Upper lobe of right lung (tissue), 1 donor: ENCODE results near the gene NDUFS7. TPM values are rescaled to one million over a fixed set of nuclear protein-coding genes. Genes with fewer than 3 reads are reported as not detected.

Experiments
- ATAC-seq: fragments of 200-7000 bp; cut with Tn5 transposase; one replicate; pipeline ENCODE4 v1.9.1; 2020; ENCODE audit warnings: mild to moderate bottlenecking, moderate library complexity
- DNase-seq: peaks from one replicate; pipeline ENCODE4 v3.0.0-alpha.2; 2020
- H3K27ac ChIP-seq: fragments of 200-600 bp; one replicate; pipeline ENCODE4 v1.8.0; 2022
- H3K27me3 ChIP-seq: fragments of 200-600 bp; one replicate; pipeline ENCODE4 v1.8.0; 2022; ENCODE audit warnings: mild to moderate bottlenecking
- H3K36me3 ChIP-seq: fragments of 200-600 bp; one replicate; pipeline ENCODE4 v1.8.0; 2022
- H3K4me1 ChIP-seq: fragments of 200-600 bp; one replicate; pipeline ENCODE4 v1.8.0; 2022
- H3K4me3 ChIP-seq: fragments of 200-600 bp; one replicate; pipeline ENCODE4 v1.8.0; 2022; ENCODE audit warnings: mild to moderate bottlenecking
- H3K9me3 ChIP-seq: fragments of 200-600 bp; one replicate; pipeline ENCODE4 v1.8.0; 2022
- intact Hi-C: fragments of 100-400 bp; cut with DNase I; formaldehyde crosslinking; loops from one replicate; pipeline ENCODE4 v1.11.0; 2022
- total RNA-seq: library from RNA; stranded (reverse); fragmentation: NEBNext Ultra II Directional; extraction: Animal tissue kit (Norgen Biotek cat#: 25700); gene quantifications from one replicate; pipeline ENCODE4 v1.2.1, GENCODE V29; 2021
- TF ChIP-seq, protein P1 (sequence below): fragments of 200-600 bp; IDR thresholded peaks from one replicate; pipeline ENCODE4 v1.8.0; 2022; ENCODE audit warnings: antibody characterized with exemption
- donor health status: DM: no; HTN: yes; CAD: no; lungs with severe emphysema.

The NDUFS7 gene
- total RNA-seq, 1 donor from 2014 or later, result 78.2 TPM

DNA sequence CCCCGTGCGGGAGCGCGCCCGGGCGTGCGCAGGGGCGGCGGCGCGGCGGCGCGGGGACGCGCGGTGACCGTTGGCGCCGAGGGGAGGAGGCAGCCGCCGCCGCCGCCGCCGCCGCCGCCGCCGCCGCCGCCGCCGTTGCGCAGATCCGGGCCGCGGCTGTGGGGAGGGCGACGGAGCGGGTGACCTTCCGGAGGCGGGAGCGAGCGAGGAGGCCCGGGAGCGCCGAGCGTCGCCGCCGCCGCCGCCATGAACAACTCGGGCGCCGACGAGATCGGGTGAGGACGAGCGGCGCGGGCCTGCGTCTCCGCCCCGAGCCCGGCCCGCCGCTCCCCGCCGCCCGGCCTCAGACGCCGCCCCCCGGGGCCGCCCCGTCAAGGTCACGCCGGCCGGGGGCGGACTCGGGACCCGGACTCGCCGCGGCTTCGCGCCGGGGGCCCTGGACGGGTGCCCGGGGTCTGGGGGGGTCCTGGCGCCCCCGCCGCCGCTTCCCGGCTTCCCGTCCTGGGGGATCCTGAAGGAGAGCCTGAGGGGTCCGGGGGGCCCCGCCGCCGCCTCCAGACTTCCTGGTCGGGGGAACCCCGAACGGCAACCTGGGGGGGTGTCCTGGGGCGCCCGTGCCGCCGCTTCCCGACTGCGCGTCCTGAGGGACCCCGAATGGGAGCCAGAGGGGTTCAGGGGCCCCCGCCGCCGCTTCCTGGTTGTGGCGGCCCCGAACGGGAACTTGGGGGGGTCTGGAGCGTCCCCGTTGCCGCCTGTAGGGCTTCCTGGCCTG, 24.0 kb downstream of the NDUFS7 start, which contains the start of gene DAZAP1:
Gene DAZAP1, plus strand, starts transcription at position 59 of the 772 bp plus-strand sequence. Its CDS starts 188 bp downstream, at position 247.
- no peaks in the 10 kb centered on the region for H3K27me3 ChIP-seq
- peak within 1 kb of the TSS; percentile 95 for H3K27ac ChIP-seq
- TF ChIP-seq, protein P1, sequence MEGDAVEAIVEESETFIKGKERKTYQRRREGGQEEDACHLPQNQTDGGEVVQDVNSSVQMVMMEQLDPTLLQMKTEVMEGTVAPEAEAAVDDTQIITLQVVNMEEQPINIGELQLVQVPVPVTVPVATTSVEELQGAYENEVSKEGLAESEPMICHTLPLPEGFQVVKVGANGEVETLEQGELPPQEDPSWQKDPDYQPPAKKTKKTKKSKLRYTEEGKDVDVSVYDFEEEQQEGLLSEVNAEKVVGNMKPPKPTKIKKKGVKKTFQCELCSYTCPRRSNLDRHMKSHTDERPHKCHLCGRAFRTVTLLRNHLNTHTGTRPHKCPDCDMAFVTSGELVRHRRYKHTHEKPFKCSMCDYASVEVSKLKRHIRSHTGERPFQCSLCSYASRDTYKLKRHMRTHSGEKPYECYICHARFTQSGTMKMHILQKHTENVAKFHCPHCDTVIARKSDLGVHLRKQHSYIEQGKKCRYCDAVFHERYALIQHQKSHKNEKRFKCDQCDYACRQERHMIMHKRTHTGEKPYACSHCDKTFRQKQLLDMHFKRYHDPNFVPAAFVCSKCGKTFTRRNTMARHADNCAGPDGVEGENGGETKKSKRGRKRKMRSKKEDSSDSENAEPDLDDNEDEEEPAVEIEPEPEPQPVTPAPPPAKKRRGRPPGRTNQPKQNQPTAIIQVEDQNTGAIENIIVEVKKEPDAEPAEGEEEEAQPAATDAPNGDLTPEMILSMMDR, result no peak
- no peaks in the 10 kb centered on the region for H3K9me3 ChIP-seq
- peak within 1 kb of the TSS; percentile 94 for H3K4me3 ChIP-seq
- H3K4me1 ChIP-seq, result peaks cover 39% of the 10 kb centered on the region
- intact Hi-C loops, result no loop called here
- H3K36me3 ChIP-seq, result peaks cover under 1% of the 10 kb centered on the region
- DNase-seq (peak; percentile 83), ATAC-seq (peak; percentile 1)

DNA sequence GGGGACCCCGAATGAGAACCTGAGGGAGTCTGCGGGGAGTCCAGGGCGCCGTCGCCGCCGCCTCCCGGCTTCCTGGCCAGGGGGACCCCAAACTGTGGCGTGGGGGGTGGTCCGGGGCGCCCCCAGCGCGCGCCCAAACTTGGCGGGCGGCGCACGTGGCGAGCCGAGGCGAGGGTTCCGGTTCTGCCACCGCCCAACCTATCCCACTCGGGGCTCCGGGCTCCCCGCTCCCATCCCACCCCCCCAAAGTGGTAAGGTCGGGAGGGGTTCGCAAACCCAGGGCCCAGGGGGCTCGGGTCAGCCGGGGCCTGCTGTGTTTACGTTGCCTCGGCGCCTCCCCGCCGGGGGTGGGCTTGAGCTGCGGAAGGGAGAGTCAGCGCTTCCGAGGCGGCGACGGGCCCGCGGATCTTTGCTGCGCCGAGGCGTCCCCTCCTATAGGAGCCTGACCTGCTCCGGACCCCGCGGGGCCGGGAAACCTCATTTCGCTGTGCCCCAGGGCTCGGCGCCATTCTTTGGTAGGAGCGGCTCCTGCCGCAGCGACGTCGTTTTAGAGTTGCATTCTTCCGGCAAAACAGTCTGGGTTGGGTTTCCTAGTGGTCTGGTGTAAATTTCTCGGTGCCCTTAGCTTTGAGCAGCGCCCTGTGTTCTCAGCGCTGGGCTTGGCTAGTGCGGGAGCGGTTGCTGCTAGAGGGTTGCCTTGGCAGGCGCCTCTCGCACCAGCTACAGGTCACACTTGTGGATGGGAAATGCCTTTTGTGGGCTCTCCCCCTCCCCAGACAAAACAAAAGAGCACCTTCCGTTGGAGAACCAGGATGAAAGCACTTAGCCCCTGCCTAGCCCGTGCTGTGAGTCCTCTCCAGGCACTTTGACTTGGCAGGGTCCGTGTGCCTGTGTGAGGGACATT, 24.8 kb downstream of the NDUFS7 start:
- DNase-seq, result peak; percentile 84
- peaks cover 47% of the 10 kb centered on the region for H3K4me1 ChIP-seq
- intact Hi-C loops, result no loop called here
- H3K27me3 ChIP-seq, result no peaks in the 10 kb centered on the region
- H3K4me3 ChIP-seq, result peak overlapping the region; percentile 94
- TF ChIP-seq, protein P1, result no peak
- ATAC-seq, result peak; percentile 22
- H3K9me3 ChIP-seq, result no peaks in the 10 kb centered on the region
- peak overlapping the region; percentile 95 for H3K27ac ChIP-seq
- H3K36me3 ChIP-seq, result peaks cover 5% of the 10 kb centered on the region

DNA sequence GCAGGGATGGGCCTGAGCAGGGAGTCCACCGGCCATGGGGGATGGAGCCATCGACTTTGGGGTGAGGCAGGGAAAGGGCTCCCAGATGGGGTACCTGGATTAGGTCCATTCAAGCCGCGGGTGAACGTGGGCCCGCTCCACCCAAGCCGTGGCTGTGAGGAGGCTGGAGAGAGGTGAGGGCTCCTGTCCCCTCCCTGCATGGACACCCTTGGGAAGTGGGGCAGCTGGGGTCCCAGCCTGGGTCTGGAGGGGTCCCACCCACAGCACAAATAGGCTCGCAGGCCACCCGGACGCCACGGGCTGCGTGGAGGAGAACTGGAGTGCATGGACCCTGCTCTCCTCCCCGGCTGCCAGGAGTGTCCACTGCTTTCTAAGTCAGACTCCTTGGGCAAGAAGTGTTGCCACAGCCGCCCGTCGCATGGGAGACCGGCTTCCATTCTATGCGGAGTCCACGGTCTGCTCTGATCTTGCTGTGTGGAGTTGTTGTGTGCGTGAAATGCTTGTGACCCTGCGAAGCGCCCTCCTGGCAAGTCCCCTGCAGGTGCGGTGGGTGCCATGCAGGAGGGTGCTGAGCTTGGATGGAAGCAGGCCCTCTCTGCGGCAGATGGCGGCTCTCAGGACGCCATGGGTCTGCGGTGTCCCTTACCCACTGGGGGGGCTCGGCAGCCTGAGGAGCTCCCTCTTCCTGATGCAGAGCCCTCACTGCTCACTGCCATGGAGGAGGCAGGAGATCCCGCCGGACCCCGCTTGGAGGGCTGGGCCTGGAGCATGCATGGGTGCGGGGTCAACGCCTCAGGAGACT, 25.7 kb downstream of the NDUFS7 start:
- intact Hi-C loops, result no loop called here
- DNase-seq, result peak; percentile 75
- H3K36me3 ChIP-seq, result peaks cover 5% of the 10 kb centered on the region
- ATAC-seq, result no peak
- H3K9me3 ChIP-seq, result no peaks in the 10 kb centered on the region
- H3K4me3 ChIP-seq, result peak overlapping the region; percentile 94
- H3K27me3 ChIP-seq, result no peaks in the 10 kb centered on the region
- peaks cover 53% of the 10 kb centered on the region for H3K4me1 ChIP-seq
- peak overlapping the region; percentile 95 for H3K27ac ChIP-seq
- TF ChIP-seq, protein P1, result no peak

DNA sequence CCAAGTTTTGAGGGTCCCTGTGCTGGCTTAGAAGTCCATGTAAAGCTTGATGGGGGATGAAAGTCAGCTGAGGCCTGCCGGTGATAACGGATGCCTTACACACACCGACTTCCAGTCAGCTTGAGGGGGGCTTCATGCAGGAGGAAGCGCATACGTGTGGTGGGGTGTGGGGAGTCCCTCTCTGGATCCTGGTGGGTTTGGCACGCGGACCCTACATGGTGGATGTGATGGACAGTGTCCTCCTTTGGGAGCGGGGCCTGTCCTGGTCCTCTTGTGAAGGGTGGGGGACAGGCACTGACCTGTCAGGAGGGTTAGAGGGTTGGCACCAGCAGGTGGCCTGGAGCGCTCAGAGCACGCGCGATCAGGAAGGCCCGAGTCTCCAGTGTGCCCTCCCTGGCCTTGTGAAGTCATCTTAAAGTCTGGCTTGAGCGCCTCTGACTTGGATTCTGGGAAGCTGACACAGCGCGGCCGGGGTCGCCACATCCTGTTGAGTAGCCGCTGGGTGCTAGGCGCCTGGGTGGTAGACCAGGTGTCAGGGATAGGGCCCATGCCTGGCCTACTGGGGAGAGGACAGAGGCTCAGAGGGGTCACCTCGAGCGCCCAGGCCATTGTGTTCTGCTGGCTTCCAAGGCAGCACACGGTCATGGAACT, 26.6 kb downstream of the NDUFS7 start:
- H3K9me3 ChIP-seq, result no peaks in the 10 kb centered on the region
- TF ChIP-seq, protein P1, result no peak
- ATAC-seq (no peak), DNase-seq (no peak)
- H3K4me3 ChIP-seq, result peak overlapping the region; percentile 94
- intact Hi-C loops, result no loop called here
- H3K27ac ChIP-seq, result peak overlapping the region; percentile 95
- H3K36me3 ChIP-seq, result peaks cover 5% of the 10 kb centered on the region
- no peaks in the 10 kb centered on the region for H3K27me3 ChIP-seq
- peaks cover 60% of the 10 kb centered on the region for H3K4me1 ChIP-seq

DNA sequence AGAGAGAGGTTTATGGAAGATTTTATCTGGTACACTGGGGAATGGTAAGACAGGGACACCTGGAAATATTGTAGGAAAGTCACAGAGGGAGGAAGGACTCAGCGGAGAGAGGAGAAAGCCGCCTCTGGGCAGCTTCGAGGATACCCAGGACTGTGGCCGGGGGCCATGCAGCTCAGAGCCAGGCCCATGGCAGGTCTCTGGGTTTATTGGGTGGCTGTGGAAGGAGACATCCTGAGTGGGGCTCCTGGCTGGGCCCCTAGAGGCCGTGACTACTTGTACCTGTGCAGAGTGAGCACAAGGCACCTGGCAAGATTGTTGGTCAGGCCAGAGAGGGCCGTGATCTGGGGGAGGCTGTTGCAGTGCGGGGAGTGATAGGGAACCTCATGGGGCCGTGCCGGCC, 27.1 kb downstream of the NDUFS7 start:
- Histone ChIP-seq H3K9me3 (no peaks in the 10 kb centered on the region), H3K4me3 (no peak overlapping the region), H3K27ac (peak overlapping the region; percentile 95), H3K4me1 (peaks cover 65% of the 10 kb centered on the region), H3K27me3 (no peaks in the 10 kb centered on the region), H3K36me3 (peaks cover 5% of the 10 kb centered on the region)
- intact Hi-C loops, result no loop called here
- ATAC-seq (no peak), DNase-seq (no peak)
- TF ChIP-seq, protein P1, result no peak
